GM13977 (cell line): ENCODE results near the gene ATP11B.

Experiments used
- DNase-seq: peaks from one replicate; pipeline ENCODE4 v3.0.0; 2012; ENCODE audit warnings: low spot score
- CTCF ChIP-seq: IDR thresholded peaks from 2 replicates; pipeline ENCODE4 v1.5.1; 2012; ENCODE audit warnings: mild to moderate bottlenecking, control low read depth; ENCODE audit not compliant: insufficient read depth; ENCODE audit errors: extremely low read depth, missing control alignments
- in situ Hi-C: fragments of 300-500 bp; cut with MboI; formaldehyde crosslinking; loops from one replicate; pipeline ENCODE4 v1.12.0; 2022; ENCODE audit warnings: low sequenced_read_pairs, low pct_unique_long_range_greater_than_20kb, mixed read lengths, inconsistent platforms; ENCODE audit not compliant: unreplicated experiment

ATP11B gene

GRCh38 chr3:182891364-182891763 is 98.1 kb downstream of the ATP11B start:
- no peak for DNase-seq
- in situ Hi-C loops: no loop called here
- TF ChIP-seq CTCF: no peak

GRCh38 chr3:182892226-182892625 is 98.9 kb downstream of the ATP11B start:
- no peak for TF ChIP-seq CTCF
- no peak for DNase-seq
- in situ Hi-C loops: no loop called here

- DNase-seq: no peak
- TF ChIP-seq CTCF: no peak
- in situ Hi-C loops: no loop called here
These were observed 102.3 kb downstream of the ATP11B start for GRCh38 chr3:182895513-182896112.

- in situ Hi-C loops: no loop called here
- no peak for TF ChIP-seq CTCF
- no peak for DNase-seq
These were observed 103.2 kb downstream of the ATP11B start for GRCh38 chr3:182896553-182896952.

- DNase-seq: no peak
- no peak for TF ChIP-seq CTCF
- in situ Hi-C loops: loop anchor here (25.0 kb wide), 1 partner anchor 485 kb away; no protein-coding TSS in a partner anchor
These were observed 108.9 kb downstream of the ATP11B start for GRCh38 chr3:182902236-182902635.

GRCh38 chr3:182904164-182904563 is 110.9 kb downstream of the ATP11B start:
- in situ Hi-C loops: loop anchor here (25.0 kb wide), 1 partner anchor 483 kb away; no protein-coding TSS in a partner anchor
- no peak for TF ChIP-seq CTCF
- DNase-seq: no peak
